ENCODE data around the gene ERBB4.

DNA sequence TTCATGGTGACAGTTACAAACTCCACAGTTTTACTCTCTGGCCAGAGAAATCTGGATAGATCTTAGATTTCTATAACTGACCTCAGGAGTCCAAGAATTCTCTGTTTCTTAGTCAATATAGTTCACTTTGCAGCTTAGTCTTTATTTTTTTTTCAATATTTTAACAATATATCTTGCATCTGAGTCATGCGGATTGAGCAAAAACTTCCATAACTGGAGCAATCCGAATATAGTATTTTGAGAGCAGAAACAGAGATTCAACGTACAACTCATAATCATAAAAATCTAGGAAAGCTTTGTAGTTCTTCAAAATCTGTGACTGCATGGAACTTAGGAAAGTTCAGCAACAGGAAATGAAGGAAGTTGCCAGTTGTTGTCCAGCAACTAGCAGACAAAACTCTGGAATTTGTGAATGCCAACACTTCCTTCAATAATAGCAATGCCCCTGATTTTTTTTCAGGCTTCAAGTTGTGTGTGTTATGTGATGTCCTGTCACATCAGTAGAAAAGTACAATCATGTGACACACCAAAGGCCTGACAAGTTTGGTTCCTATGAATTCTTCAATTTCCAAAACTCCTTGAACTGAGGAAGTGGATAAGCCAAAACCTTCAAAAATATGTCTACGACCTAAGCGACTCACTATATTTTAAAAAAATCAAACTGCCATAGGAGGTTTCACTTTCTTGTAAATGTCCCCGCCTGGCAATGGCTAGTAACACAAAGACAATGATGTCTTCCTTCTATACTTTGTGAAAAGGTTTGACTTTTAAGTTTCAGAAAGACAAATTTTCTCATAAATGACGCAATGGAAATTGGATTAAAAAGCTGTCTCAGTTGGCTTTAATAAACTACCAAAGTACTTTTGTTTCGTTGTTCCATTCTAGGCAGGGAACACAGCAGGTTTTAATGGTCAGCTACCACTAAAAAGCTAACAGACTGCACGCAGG lies 510.6 kb downstream of the ERBB4 start:
- TF ChIP-seq, protein P1, sequence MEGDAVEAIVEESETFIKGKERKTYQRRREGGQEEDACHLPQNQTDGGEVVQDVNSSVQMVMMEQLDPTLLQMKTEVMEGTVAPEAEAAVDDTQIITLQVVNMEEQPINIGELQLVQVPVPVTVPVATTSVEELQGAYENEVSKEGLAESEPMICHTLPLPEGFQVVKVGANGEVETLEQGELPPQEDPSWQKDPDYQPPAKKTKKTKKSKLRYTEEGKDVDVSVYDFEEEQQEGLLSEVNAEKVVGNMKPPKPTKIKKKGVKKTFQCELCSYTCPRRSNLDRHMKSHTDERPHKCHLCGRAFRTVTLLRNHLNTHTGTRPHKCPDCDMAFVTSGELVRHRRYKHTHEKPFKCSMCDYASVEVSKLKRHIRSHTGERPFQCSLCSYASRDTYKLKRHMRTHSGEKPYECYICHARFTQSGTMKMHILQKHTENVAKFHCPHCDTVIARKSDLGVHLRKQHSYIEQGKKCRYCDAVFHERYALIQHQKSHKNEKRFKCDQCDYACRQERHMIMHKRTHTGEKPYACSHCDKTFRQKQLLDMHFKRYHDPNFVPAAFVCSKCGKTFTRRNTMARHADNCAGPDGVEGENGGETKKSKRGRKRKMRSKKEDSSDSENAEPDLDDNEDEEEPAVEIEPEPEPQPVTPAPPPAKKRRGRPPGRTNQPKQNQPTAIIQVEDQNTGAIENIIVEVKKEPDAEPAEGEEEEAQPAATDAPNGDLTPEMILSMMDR (IDR thresholded peaks at IDR 0.05), result no peak
- no peak for TF ChIP-seq POLR2A (IDR thresholded peaks at IDR 0.05)

Measured in esophagus squamous epithelium (tissue), 4 donors.